CD4-positive, alpha-beta T cell treated with Interleukin-4 for 4 hours (primary cell): Measurements from ENCODE around the gene CCDC66.
A peak's percentile ranks its signal among the peaks of the same experiment; 100 is the strongest.
"Not testable (repeated sequence)": the region's sequence is repeated elsewhere in the genome, so short reads cannot be mapped to it uniquely, and the experiment has no call there.

ENCODE experiments used
- DNase-seq: peaks from one replicate; pipeline ENCODE4 v3.0.0-alpha.2; 2020

The CCDC66 gene

GRCh38 chr3:56556908-56557830 is at the start of gene CCDC66:
CCDC66 (plus strand) TSS chr3:56557175; CDS start chr3:56557243, 68 bp downstream.
- DNase-seq, result peak; percentile 94

GRCh38 chr3:56519641-56520040 is 37.3 kb upstream of the CCDC66 start:
- DNase-seq, result no peak

GRCh38 chr3:56522374-56522773 is 34.6 kb upstream of the CCDC66 start:
- DNase-seq, result no peak

GRCh38 chr3:56525291-56525690 is 31.7 kb upstream of the CCDC66 start:
- DNase-seq, result no peak

GRCh38 chr3:56536735-56537134 is 20.2 kb upstream of the CCDC66 start:
- no peak for DNase-seq

GRCh38 chr3:56547486-56547885 is 9.5 kb upstream of the CCDC66 start:
- DNase-seq, result no peak

GRCh38 chr3:56557831-56558170 is 826 bp downstream of the CCDC66 start:
- no peak for DNase-seq

- DNase-seq, result no peak
These were observed 16.5 kb downstream of the CCDC66 start for GRCh38 chr3:56573501-56573900.

- not testable (repeated sequence) for DNase-seq
These were observed 25.0 kb downstream of the CCDC66 start for GRCh38 chr3:56581941-56582340.

GRCh38 chr3:56584275-56584674 is 27.3 kb downstream of the CCDC66 start:
- DNase-seq, result not testable (repeated sequence)

- no peak for DNase-seq
These were observed 33.8 kb downstream of the CCDC66 start for GRCh38 chr3:56590814-56591213.

- no peak for DNase-seq
These were observed 34.3 kb downstream of the CCDC66 start for GRCh38 chr3:56591262-56591661.

GRCh38 chr3:56593455-56594158 is 36.6 kb downstream of the CCDC66 start:
- peak; percentile 79 for DNase-seq

GRCh38 chr3:56595975-56596840 is 39.2 kb downstream of the CCDC66 start:
- no peak for DNase-seq

- DNase-seq, result peak; percentile 13
These were observed 51.5 kb downstream of the CCDC66 start for GRCh38 chr3:56608479-56608878.

- DNase-seq, result no peak
These were observed 53.8 kb downstream of the CCDC66 start for GRCh38 chr3:56610669-56611335.

GRCh38 chr3:56611364-56611763 is 54.4 kb downstream of the CCDC66 start:
- DNase-seq, result no peak

- no peak for DNase-seq
These were observed 55.2 kb downstream of the CCDC66 start for GRCh38 chr3:56612146-56612545.

- no peak for DNase-seq
These were observed 56.0 kb downstream of the CCDC66 start for GRCh38 chr3:56613016-56613415.

GRCh38 chr3:56616478-56617006 is 59.6 kb downstream of the CCDC66 start:
- DNase-seq, result no peak

- no peak for DNase-seq
These were observed 63.4 kb downstream of the CCDC66 start for GRCh38 chr3:56620371-56620770.

GRCh38 chr3:56621681-56622080 is 64.7 kb downstream of the CCDC66 start:
- DNase-seq, result no peak
